ENCODE data around the gene TNFRSF18.

Gene TNFRSF18

DNA sequence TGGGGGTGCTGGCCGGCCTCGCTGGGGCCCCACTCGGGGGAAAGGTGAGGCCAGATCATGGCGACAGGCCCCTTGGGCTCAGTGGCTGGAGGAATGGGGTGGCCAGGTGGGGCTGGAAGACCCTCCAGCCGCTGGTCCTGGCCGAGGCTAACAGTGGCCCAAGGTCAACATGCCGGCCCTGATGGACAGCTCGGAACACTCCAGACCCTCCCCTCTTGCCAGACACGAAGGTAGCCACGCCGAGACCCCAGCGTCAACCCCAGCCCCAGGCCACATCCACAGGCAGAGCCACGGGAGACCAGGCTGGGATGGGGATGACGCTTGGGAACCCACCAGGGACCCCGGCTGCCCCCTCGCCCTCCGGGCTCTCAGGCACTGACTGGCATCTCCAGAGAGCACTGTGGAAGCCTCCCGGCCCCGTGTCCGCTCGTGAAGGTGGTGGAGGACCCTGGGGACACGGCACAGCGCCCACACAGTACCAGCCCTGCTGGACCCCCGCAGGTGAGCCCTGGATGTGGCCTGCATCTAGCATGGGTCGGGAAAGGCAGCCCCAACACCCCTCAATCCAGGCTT, 41.0 kb upstream of the TNFRSF18 start:
- Histone ChIP-seq H2BK15ac (ENCODE audit: low read depth, poor library complexity, severe bottlenecking) (peak overlapping the region; percentile 89), H3K4me1 (ENCODE audit: control insufficient read depth, insufficient read depth, low read depth, low read length) (peaks cover 31% of the 10 kb centered on the region), H3K79me1 (replicated peaks; ENCODE audit: low read length, poor library complexity, severe bottlenecking) (peaks cover 14% of the 10 kb centered on the region), H2AFZ (ENCODE audit: low read depth, low read length) (no peak overlapping the region), H2BK120ac (ENCODE audit: low read depth, low read length) (no peak overlapping the region), H3K9ac (ENCODE audit: low read length) (no peak overlapping the region), H2AK5ac (ENCODE audit: low read length, severe bottlenecking) (no peak overlapping the region), H2BK12ac (ENCODE audit: low read length in 2 of 2) (peak overlapping the region in 1 of 2 experiments; percentile 80), H2BK5ac (ENCODE audit: low read depth, low read length, poor library complexity, severe bottlenecking) (no peak overlapping the region), H3K36me3 (ENCODE audit: control insufficient read depth in 1 of 2, insufficient read depth in 2 of 2, low read depth in 1 of 2, low read length in 2 of 2) (peaks cover 2 to 43% of the 10 kb centered on the region in 2 experiments), H3K23ac (ENCODE audit: low read length in 2 of 2) (peak overlapping the region in 1 of 2 experiments; percentile 0), H3K4me2 (ENCODE audit: low read length, poor library complexity, severe bottlenecking) (no peak overlapping the region), H4K8ac (ENCODE audit: low read length) (no peak overlapping the region), H3K27ac (ENCODE audit: low read length, poor library complexity, severe bottlenecking) (no peak overlapping the region), H3K4ac (ENCODE audit: low read depth in 1 of 2, low read length in 2 of 2) (no peak overlapping the region), H3K14ac (ENCODE audit: low read length in 2 of 2) (no peak overlapping the region), H4K91ac (ENCODE audit: low read length) (no peak overlapping the region), H3K4me3 (ENCODE audit: insufficient read depth in 1 of 2, low read depth in 1 of 2, low read length in 2 of 2) (no peak overlapping the region), H3K27me3 (ENCODE audit: control insufficient read depth in 1 of 2, insufficient read depth in 1 of 2, low read length in 2 of 2) (peaks cover 6 to 20% of the 10 kb centered on the region in 2 experiments), H3K9me3 (ENCODE audit: control insufficient read depth, low read length) (no peaks in the 10 kb centered on the region), H3K18ac (ENCODE audit: low read depth in 1 of 2, low read length in 2 of 2) (no peak overlapping the region)
- WGBS = 87% methylated on average over 20 of the region's 25 CpGs
- no peak for DNase-seq

DNA sequence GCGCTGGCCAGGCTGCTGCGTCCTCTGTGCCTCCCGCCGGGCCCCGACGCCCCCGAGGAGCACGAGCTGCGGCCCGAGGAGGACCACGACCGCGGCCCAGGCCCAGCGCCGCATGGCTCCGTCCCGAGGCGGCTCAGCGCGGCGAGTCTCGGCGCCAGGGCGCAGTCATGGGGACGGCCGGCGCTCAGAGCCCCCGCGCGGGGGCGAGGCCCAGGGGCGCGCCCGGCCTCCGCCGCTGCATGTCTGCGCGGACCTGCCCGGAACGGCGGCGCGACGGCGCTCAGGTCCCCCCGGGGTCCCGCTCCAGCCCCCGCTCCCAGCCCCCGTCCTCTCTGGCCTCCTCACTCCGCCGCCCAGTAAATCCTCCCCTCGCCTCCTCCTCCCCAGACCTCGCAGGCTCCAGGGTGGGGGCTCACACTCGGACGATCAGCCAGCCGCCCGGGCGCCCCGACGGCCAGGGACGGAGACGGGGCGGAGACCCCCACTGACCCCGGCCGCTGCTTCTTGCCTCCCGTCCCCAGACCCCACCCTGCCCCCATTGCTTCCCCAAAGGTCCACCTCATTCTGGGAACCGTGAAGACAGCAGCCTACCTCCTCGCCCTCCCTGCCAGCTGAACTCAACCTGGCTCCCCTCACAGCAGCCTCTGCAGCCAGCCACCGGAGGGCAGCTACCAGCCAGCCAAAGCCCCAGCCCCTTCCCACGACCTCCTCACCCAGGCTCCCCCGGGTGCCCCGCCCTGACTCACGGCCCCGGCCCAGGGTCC, 40.4 kb upstream of the TNFRSF18 start, which contains the start of gene C1QTNF12:
Gene C1QTNF12, minus strand, starts transcription at position 146 of the 764 bp plus-strand sequence. Its CDS starts 32 bp downstream, at position 114.
- no peak for DNase-seq
- Histone ChIP-seq H2AK5ac (ENCODE audit: low read length, severe bottlenecking) (no peak within 1 kb of the TSS), H2BK120ac (ENCODE audit: low read depth, low read length) (no peak within 1 kb of the TSS), H3K4me2 (ENCODE audit: low read length, poor library complexity, severe bottlenecking) (peak within 1 kb of the TSS; percentile 62), H3K4me1 (ENCODE audit: control insufficient read depth, insufficient read depth, low read depth, low read length) (peaks cover 32% of the 10 kb centered on the region), H4K8ac (ENCODE audit: low read length) (peak within 1 kb of the TSS; percentile 54), H3K79me1 (replicated peaks; ENCODE audit: low read length, poor library complexity, severe bottlenecking) (peaks cover 13% of the 10 kb centered on the region), H3K18ac (ENCODE audit: low read depth in 1 of 2, low read length in 2 of 2) (peak within 1 kb of the TSS; percentile 62 to 82), H3K9me3 (ENCODE audit: control insufficient read depth, low read length) (no peaks in the 10 kb centered on the region), H2BK15ac (ENCODE audit: low read depth, poor library complexity, severe bottlenecking) (peak within 1 kb of the TSS; percentile 89), H3K4ac (ENCODE audit: low read depth in 1 of 2, low read length in 2 of 2) (peak within 1 kb of the TSS in 1 of 2 experiments; percentile 64), H3K14ac (ENCODE audit: low read length in 2 of 2) (peak within 1 kb of the TSS in 1 of 2 experiments; percentile 86), H2BK12ac (ENCODE audit: low read length in 2 of 2) (peak within 1 kb of the TSS; percentile 54 to 55), H3K27me3 (ENCODE audit: control insufficient read depth in 1 of 2, insufficient read depth in 1 of 2, low read length in 2 of 2) (peaks cover 6 to 20% of the 10 kb centered on the region in 2 experiments), H2AFZ (ENCODE audit: low read depth, low read length) (no peak within 1 kb of the TSS), H2BK5ac (ENCODE audit: low read depth, low read length, poor library complexity, severe bottlenecking) (no peak within 1 kb of the TSS), H4K91ac (ENCODE audit: low read length) (peak within 1 kb of the TSS; percentile 39), H3K27ac (ENCODE audit: low read length, poor library complexity, severe bottlenecking) (no peak within 1 kb of the TSS), H3K9ac (ENCODE audit: low read length) (no peak within 1 kb of the TSS), H3K4me3 (ENCODE audit: insufficient read depth in 1 of 2, low read depth in 1 of 2, low read length in 2 of 2) (peak within 1 kb of the TSS in 1 of 2 experiments; percentile 22), H3K23ac (ENCODE audit: low read length in 2 of 2) (peak within 1 kb of the TSS in 1 of 2 experiments; percentile 84), H3K36me3 (ENCODE audit: control insufficient read depth in 1 of 2, insufficient read depth in 2 of 2, low read depth in 1 of 2, low read length in 2 of 2) (peaks cover 0 to 44% of the 10 kb centered on the region in 2 experiments)
- WGBS = 13% methylated on average over 34 of the region's 74 CpGs

GRCh38 chr1:1245817-1246576, 39.6 kb upstream of the TNFRSF18 start:
- Histone ChIP-seq H3K9me3 (ENCODE audit: control insufficient read depth, low read length) (no peaks in the 10 kb centered on the region), H4K8ac (ENCODE audit: low read length) (peak overlapping the region; percentile 54), H3K9ac (ENCODE audit: low read length) (no peak overlapping the region), H3K4me1 (ENCODE audit: control insufficient read depth, insufficient read depth, low read depth, low read length) (peaks cover 36% of the 10 kb centered on the region), H2BK5ac (ENCODE audit: low read depth, low read length, poor library complexity, severe bottlenecking) (no peak overlapping the region), H2BK15ac (ENCODE audit: low read depth, poor library complexity, severe bottlenecking) (peak overlapping the region; percentile 89), H3K4me2 (ENCODE audit: low read length, poor library complexity, severe bottlenecking) (peak overlapping the region; percentile 62), H3K4ac (ENCODE audit: low read depth in 1 of 2, low read length in 2 of 2) (peak overlapping the region in 1 of 2 experiments; percentile 64), H3K4me3 (ENCODE audit: insufficient read depth in 1 of 2, low read depth in 1 of 2, low read length in 2 of 2) (no peak overlapping the region), H2AK5ac (ENCODE audit: low read length, severe bottlenecking) (no peak overlapping the region), H2BK12ac (ENCODE audit: low read length in 2 of 2) (peak overlapping the region; percentile 54 to 55), H2AFZ (ENCODE audit: low read depth, low read length) (no peak overlapping the region), H3K36me3 (ENCODE audit: control insufficient read depth in 1 of 2, insufficient read depth in 2 of 2, low read depth in 1 of 2, low read length in 2 of 2) (peaks cover 0 to 38% of the 10 kb centered on the region in 2 experiments), H3K18ac (ENCODE audit: low read depth in 1 of 2, low read length in 2 of 2) (peak overlapping the region; percentile 62 to 82), H3K14ac (ENCODE audit: low read length in 2 of 2) (peak overlapping the region in 1 of 2 experiments; percentile 86), H3K23ac (ENCODE audit: low read length in 2 of 2) (peak overlapping the region in 1 of 2 experiments; percentile 84), H3K79me1 (replicated peaks; ENCODE audit: low read length, poor library complexity, severe bottlenecking) (peaks cover 10% of the 10 kb centered on the region), H3K27me3 (ENCODE audit: control insufficient read depth in 1 of 2, insufficient read depth in 1 of 2, low read length in 2 of 2) (peaks cover 6 to 20% of the 10 kb centered on the region in 2 experiments), H2BK120ac (ENCODE audit: low read depth, low read length) (no peak overlapping the region), H3K27ac (ENCODE audit: low read length, poor library complexity, severe bottlenecking) (no peak overlapping the region), H4K91ac (ENCODE audit: low read length) (peak overlapping the region; percentile 39)
- no peak for DNase-seq
- 54% methylated on average over 37 of the region's 45 CpGs for WGBS
